ENCODE measurements around the gene CMSS1.
A peak's percentile ranks its signal among the peaks of the same experiment; 100 is the strongest.

The CMSS1 gene

DNA sequence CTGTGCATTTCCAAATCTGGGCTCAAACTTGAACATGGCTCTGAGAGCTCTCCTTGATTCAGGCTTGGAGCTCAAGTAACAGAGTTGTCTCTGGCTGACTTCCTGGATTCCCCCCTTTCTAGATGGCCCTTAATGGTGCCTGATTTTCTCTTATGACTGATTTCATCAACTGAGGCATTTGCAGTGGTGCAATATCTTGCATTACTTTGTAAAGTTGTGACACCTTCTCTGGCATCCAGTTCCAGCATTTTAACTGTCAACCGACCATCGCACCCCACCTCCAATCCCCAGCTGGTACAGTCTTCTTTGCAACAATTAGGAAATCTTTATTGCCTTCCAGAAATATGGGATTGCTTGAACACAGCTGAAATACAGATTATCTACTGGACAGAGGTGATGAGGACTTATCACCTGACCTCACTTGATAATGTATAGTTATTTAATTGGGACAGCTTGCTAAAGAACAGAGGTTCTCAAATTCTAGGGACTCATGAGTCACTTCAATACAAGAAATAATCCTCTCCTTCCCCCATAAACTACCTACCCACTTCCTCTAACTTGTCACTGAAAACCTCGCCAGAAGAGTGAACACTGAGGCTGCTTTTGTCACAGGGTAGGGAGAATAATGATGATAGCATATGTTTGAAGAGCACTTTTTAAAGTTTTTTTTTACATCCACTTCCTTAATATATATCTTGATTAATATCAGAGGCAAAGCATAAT lies 254.8 kb downstream of the CMSS1 start:
- H3K36me3 ChIP-seq (ENCODE audit: insufficient read depth, low read length) = no peaks in the 10 kb centered on the region
- TF ChIP-seq EZH2phosphoT487 (IDR thresholded peaks at IDR 0.05; ENCODE audit: borderline replicate concordance) (no peak), CTCF (conservative IDR thresholded peaks at IDR 0.05; ENCODE audit: low read length) (no peak)

GRCh38 chr3:100073049-100073713 lies 255.5 kb downstream of the CMSS1 start:
- Histone ChIP-seq H4K20me1 (ENCODE audit: insufficient read depth, low read length, poor library complexity, severe bottlenecking) (no peaks in the 10 kb centered on the region), H3K9ac (ENCODE audit: low read depth, low read length, poor library complexity, severe bottlenecking) (peak overlapping the region; percentile 44), H3K4me2 (ENCODE audit: low read depth, low read length, poor library complexity, severe bottlenecking) (peak overlapping the region; percentile 83), H3F3A (ENCODE audit: low read depth) (peaks cover 7% of the 10 kb centered on the region; the same call in 1 of the 2 replicates), H3K4me1 (ENCODE audit: insufficient read depth, low read length, poor library complexity, severe bottlenecking) (peaks cover 74% of the 10 kb centered on the region), H3K27me3 (ENCODE audit: insufficient read depth, low read length, poor library complexity, severe bottlenecking) (no peaks in the 10 kb centered on the region), H3K36me3 (ENCODE audit: insufficient read depth, low read length) (no peaks in the 10 kb centered on the region), H3K9me2 (replicated peaks; ENCODE audit: low read depth, low read length) (no peaks in the 10 kb centered on the region), H2AFZ (ENCODE audit: low read length) (0 out of 2 replicates have a peak overlapping the region, but pooled peaks have one; percentile 36), H3K4me3 (ENCODE audit: low read length, poor library complexity, severe bottlenecking) (peak overlapping the region; percentile 61), H3K9me3 (ENCODE audit: insufficient read depth, low read depth, low read length) (no peaks in the 10 kb centered on the region), H3K79me2 (ENCODE audit: insufficient read depth, low read length) (no peaks in the 10 kb centered on the region)
- TF ChIP-seq CTCF (conservative IDR thresholded peaks at IDR 0.05; ENCODE audit: low read length) (no peak), EZH2phosphoT487 (IDR thresholded peaks at IDR 0.05; ENCODE audit: borderline replicate concordance) (no peak)

More for the DNA sequence above, 254.8 kb downstream of the CMSS1 start:
- no peaks in the 10 kb centered on the region for H3K27me3 ChIP-seq (ENCODE audit: insufficient read depth, low read length, poor library complexity, severe bottlenecking)
- no peaks in the 10 kb centered on the region for H4K20me1 ChIP-seq (ENCODE audit: insufficient read depth, low read length, poor library complexity, severe bottlenecking)
- H3K4me1 ChIP-seq (ENCODE audit: insufficient read depth, low read length, poor library complexity, severe bottlenecking) = peaks cover 74% of the 10 kb centered on the region
- peak overlapping the region; percentile 61 for H3K4me3 ChIP-seq (ENCODE audit: low read length, poor library complexity, severe bottlenecking)
- H3K9ac ChIP-seq (ENCODE audit: low read depth, low read length, poor library complexity, severe bottlenecking) = no peak overlapping the region
- H2AFZ ChIP-seq (ENCODE audit: low read length) = no peak overlapping the region
- H3K79me2 ChIP-seq (ENCODE audit: insufficient read depth, low read length) = no peaks in the 10 kb centered on the region
- H3K9me3 ChIP-seq (ENCODE audit: insufficient read depth, low read depth, low read length) = no peaks in the 10 kb centered on the region
- H3K4me2 ChIP-seq (ENCODE audit: low read depth, low read length, poor library complexity, severe bottlenecking) = peak overlapping the region; percentile 83
- no peaks in the 10 kb centered on the region for H3K9me2 ChIP-seq (replicated peaks; ENCODE audit: low read depth, low read length)
- peaks cover 7% of the 10 kb centered on the region; the same call in 1 of the 2 replicates for H3F3A ChIP-seq (ENCODE audit: low read depth)

GRCh38 chr3:100073714-100074307 lies 256.1 kb downstream of the CMSS1 start:
- peak overlapping the region; percentile 83 for H3K4me2 ChIP-seq (ENCODE audit: low read depth, low read length, poor library complexity, severe bottlenecking)
- no peaks in the 10 kb centered on the region for H3K27me3 ChIP-seq (ENCODE audit: insufficient read depth, low read length, poor library complexity, severe bottlenecking)
- 0 out of 2 replicates have a peak overlapping the region, but pooled peaks have one; percentile 36 for H2AFZ ChIP-seq (ENCODE audit: low read length)
- H3K9ac ChIP-seq (ENCODE audit: low read depth, low read length, poor library complexity, severe bottlenecking) = peak overlapping the region; percentile 44
- no peaks in the 10 kb centered on the region for H3K9me3 ChIP-seq (ENCODE audit: insufficient read depth, low read depth, low read length)
- no peaks in the 10 kb centered on the region for H3K36me3 ChIP-seq (ENCODE audit: insufficient read depth, low read length)
- H3K4me1 ChIP-seq (ENCODE audit: insufficient read depth, low read length, poor library complexity, severe bottlenecking) = peaks cover 74% of the 10 kb centered on the region
- no peaks in the 10 kb centered on the region for H4K20me1 ChIP-seq (ENCODE audit: insufficient read depth, low read length, poor library complexity, severe bottlenecking)
- no peaks in the 10 kb centered on the region for H3K9me2 ChIP-seq (replicated peaks; ENCODE audit: low read depth, low read length)
- TF ChIP-seq CTCF (conservative IDR thresholded peaks at IDR 0.05; ENCODE audit: low read length) = no peak
- no peak for TF ChIP-seq EZH2phosphoT487 (IDR thresholded peaks at IDR 0.05; ENCODE audit: borderline replicate concordance)
- H3K79me2 ChIP-seq (ENCODE audit: insufficient read depth, low read length) = no peaks in the 10 kb centered on the region
- H3F3A ChIP-seq (ENCODE audit: low read depth) = peaks cover 7% of the 10 kb centered on the region; the same call in 1 of the 2 replicates
- peak overlapping the region; percentile 61 for H3K4me3 ChIP-seq (ENCODE audit: low read length, poor library complexity, severe bottlenecking)

Measured in Loucy (cell line).